CD14-positive monocyte (primary cell): ENCODE measurements around the gene LRRC7. TPM values are rescaled to one million over a fixed set of nuclear protein-coding genes. Genes with fewer than 3 reads are reported as not detected.

Experiments used
- DNase-seq, 3 donors: peaks; one replicate each; pipeline ENCODE4 v3.0.0-alpha.2; 2011 to 2022
- H2AFZ ChIP-seq: 2 replicates; pipeline ENCODE4 v1.6.0; 2012; ENCODE audit warnings: mild to moderate bottlenecking, low read depth, low read length, inconsistent platforms; ENCODE audit not compliant: insufficient read depth, poor library complexity, severe bottlenecking
- H3K27ac ChIP-seq, 2 donors: 1 replicate in 1 of 2; 2 replicates in 1 of 2; pipeline ENCODE4 v1.5.1; 2012 to 2013; ENCODE audit warnings: low read length in 2 of 2, control low read depth in 1 of 2, inconsistent platforms in 1 of 2, low read depth in 1 of 2, mild to moderate bottlenecking in 1 of 2
- H3K27me3 ChIP-seq, 2 donors: one replicate each; pipeline versions ENCODE4 v1.6.0 to v1.6.1; 2011 to 2013; ENCODE audit warnings: low read length in 2 of 2; ENCODE audit not compliant: control insufficient read depth in 2 of 2, insufficient read depth in 2 of 2
- H3K36me3 ChIP-seq, 2 donors: replicated peaks in 1 of 2; 1 replicate in 1 of 2; 2 replicates in 1 of 2; pipeline versions ENCODE4 v1.5.1 to v1.6.1; 2012 to 2013; ENCODE audit warnings: low read length in 2 of 2, control low read depth in 1 of 2, inconsistent platforms in 1 of 2, mild to moderate bottlenecking in 1 of 2; ENCODE audit not compliant: insufficient read depth in 2 of 2, control insufficient read depth in 1 of 2
- H3K4me1 ChIP-seq, 2 donors: 1 replicate in 1 of 2; 2 replicates in 1 of 2; pipeline versions ENCODE4 v1.5.1 to v1.6.1; 2012 to 2013; ENCODE audit warnings: low read length in 2 of 2, control low read depth in 1 of 2, inconsistent platforms in 1 of 2, mild to moderate bottlenecking in 1 of 2, moderate library complexity in 1 of 2; ENCODE audit not compliant: insufficient read depth in 2 of 2, control insufficient read depth in 1 of 2
- H3K4me2 ChIP-seq: replicated peaks from 2 replicates; pipeline ENCODE3; 2012; ENCODE audit warnings: low read length, moderate library complexity, mild to moderate bottlenecking; ENCODE audit not compliant: poor library complexity, severe bottlenecking; ENCODE audit errors: extremely low read depth
- H3K4me3 ChIP-seq, 3 experiments: fragments of 200-600 bp in 1 of 3; sonication (generic) in 1 of 3; replicated peaks in 1 of 3; 1 replicate in 2 of 3; 2 replicates in 1 of 3; pipeline ENCODE4 v1.5.1; 2011 to 2013; ENCODE audit warnings: low read length in 3 of 3, mild to moderate bottlenecking in 3 of 3, control low read depth in 2 of 3, low read depth in 2 of 3, inconsistent platforms in 1 of 3, moderate library complexity in 1 of 3
- H3K79me2 ChIP-seq: 2 replicates; pipeline ENCODE4 v1.6.0; 2012; ENCODE audit warnings: mild to moderate bottlenecking, control low read depth, inconsistent platforms, low read length, moderate library complexity; ENCODE audit not compliant: insufficient read depth
- H3K9ac ChIP-seq: 2 replicates; pipeline ENCODE4 v1.6.0; 2017; ENCODE audit warnings: low read length, mild to moderate bottlenecking; ENCODE audit not compliant: insufficient read depth, poor library complexity, severe bottlenecking
- H3K9me3 ChIP-seq, 2 donors: replicated peaks in 1 of 2; 1 replicate in 1 of 2; 2 replicates in 1 of 2; pipeline versions ENCODE4 v1.5.1 to v1.6.1; 2012 to 2013; ENCODE audit warnings: low read length in 2 of 2, control low read depth in 1 of 2; ENCODE audit not compliant: control insufficient read depth in 1 of 2, insufficient read depth in 1 of 2
- H4K20me1 ChIP-seq: 2 replicates; pipeline ENCODE4 v1.6.0; 2012; ENCODE audit warnings: mild to moderate bottlenecking, low read length, control low read depth, moderate library complexity; ENCODE audit not compliant: insufficient read depth
- H3K27ac Mint-ChIP-seq, 7 donors: one replicate each; pipeline ENCODE4 v1.8.0; 2020; ENCODE audit warnings: mild to moderate bottlenecking in 7 of 7, mixed read lengths in 7 of 7, moderate library complexity in 6 of 7, inconsistent platforms in 2 of 7
- H3K27me3 Mint-ChIP-seq, 3 donors: one replicate each; pipeline ENCODE4 v1.8.0; 2021 to 2022; ENCODE audit warnings: low read depth in 3 of 3, mild to moderate bottlenecking in 3 of 3, mixed read lengths in 3 of 3, moderate library complexity in 3 of 3, inconsistent platforms in 1 of 3
- H3K36me3 Mint-ChIP-seq, 2 donors: one replicate each; pipeline ENCODE4 v1.8.0; 2020; ENCODE audit warnings: mixed read lengths in 2 of 2, inconsistent platforms in 1 of 2, mild to moderate bottlenecking in 1 of 2
- H3K4me1 Mint-ChIP-seq: one replicate; pipeline ENCODE4 v1.8.0; 2020; ENCODE audit warnings: mild to moderate bottlenecking, mixed read lengths
- H3K4me3 Mint-ChIP-seq, 2 donors: one replicate each; pipeline ENCODE4 v1.8.0; 2020; ENCODE audit warnings: mild to moderate bottlenecking in 2 of 2, mixed read lengths in 2 of 2, moderate library complexity in 1 of 2
- H3K9me3 Mint-ChIP-seq, 7 donors: one replicate each; pipeline ENCODE4 v1.8.0; 2020 to 2022; ENCODE audit warnings: mixed read lengths in 7 of 7, mild to moderate bottlenecking in 6 of 7, moderate library complexity in 6 of 7, inconsistent platforms in 2 of 7
- WGBS: methylation state at CpG from one replicate; pipeline ENCODE4 v1.1.5; 2013; ENCODE audit warnings: missing lambda C conversion rate; ENCODE audit not compliant: insufficient coverage; 5-methylcytosine and 5-hydroxymethylcytosine counted together
- intact Hi-C, 2 donors: fragments of 100-400 bp; cut with micrococcal nuclease; formaldehyde crosslinking; loops; one replicate each; pipeline versions ENCODE4 v1.15.0 to v1.15.1; 2023
- polyA plus RNA-seq, 3 donors: library from polyadenylated mRNA; depleted of rRNA in 1 of 3; unstranded in 2 of 3; stranded (reverse) in 1 of 3; fragments of 300-500 nt in 2 of 3; fragments of >200 nt in 1 of 3; fragmentation: Illumina TruSeq in 2 of 3; gene quantifications; 1 replicate in 2 of 3; 2 replicates in 1 of 3; pipeline ENCODE4 v1.2.3, GENCODE V29; 2012 to 2021
- TF ChIP-seq, protein P1 (sequence below): fragments of 200-600 bp; IDR thresholded peaks from one replicate; pipeline ENCODE4 v1.8.0; 2022; ENCODE audit warnings: antibody characterized with exemption, mild to moderate bottlenecking

The LRRC7 gene
- polyA plus RNA-seq, 3 donors: not detected

DNA sequence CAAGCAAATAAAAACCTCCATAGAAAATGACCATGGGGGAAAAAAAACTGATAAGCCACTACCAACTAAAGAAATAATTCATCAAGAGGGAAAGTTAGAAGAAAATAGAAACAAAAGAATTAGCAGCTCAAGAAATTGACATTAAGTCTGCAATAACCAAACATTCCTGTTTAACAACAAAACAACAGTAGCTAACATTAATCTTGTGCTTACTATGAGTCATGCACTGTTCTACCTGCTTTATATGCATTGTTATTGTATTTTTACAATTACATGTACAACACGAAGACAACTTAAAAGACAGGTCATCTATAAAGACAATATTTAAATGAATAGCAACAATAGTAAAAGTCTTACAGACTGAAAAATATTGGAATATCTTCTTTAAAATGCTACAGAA, 34.4 kb upstream of the LRRC7 start:
- H3K4me2 ChIP-seq: no peak overlapping the region
- H3K4me1 ChIP-seq: no peaks in the 10 kb centered on the region
- no CpG with 5 or more reads among the region's 1 CpG for WGBS
- no peak overlapping the region for H3K4me3 Mint-ChIP-seq
- intact Hi-C loops: no loop called here
- no peaks in the 10 kb centered on the region for H3K9me3 ChIP-seq
- H2AFZ ChIP-seq: no peak overlapping the region
- H3K4me1 Mint-ChIP-seq: no peaks in the 10 kb centered on the region
- no peaks in the 10 kb centered on the region for H3K27me3 ChIP-seq
- no peaks in the 10 kb centered on the region for H3K27me3 Mint-ChIP-seq
- no peak overlapping the region for H3K4me3 ChIP-seq
- no peak overlapping the region for H3K27ac Mint-ChIP-seq
- no peak overlapping the region for H3K9ac ChIP-seq
- peaks cover 0 to 3% (median 0%) of the 10 kb centered on the region in 7 donors for H3K9me3 Mint-ChIP-seq
- no peak overlapping the region for H3K27ac ChIP-seq
- DNase-seq: no peak
- H3K79me2 ChIP-seq: no peaks in the 10 kb centered on the region
- no peaks in the 10 kb centered on the region for H3K36me3 Mint-ChIP-seq
- TF ChIP-seq, protein P1, sequence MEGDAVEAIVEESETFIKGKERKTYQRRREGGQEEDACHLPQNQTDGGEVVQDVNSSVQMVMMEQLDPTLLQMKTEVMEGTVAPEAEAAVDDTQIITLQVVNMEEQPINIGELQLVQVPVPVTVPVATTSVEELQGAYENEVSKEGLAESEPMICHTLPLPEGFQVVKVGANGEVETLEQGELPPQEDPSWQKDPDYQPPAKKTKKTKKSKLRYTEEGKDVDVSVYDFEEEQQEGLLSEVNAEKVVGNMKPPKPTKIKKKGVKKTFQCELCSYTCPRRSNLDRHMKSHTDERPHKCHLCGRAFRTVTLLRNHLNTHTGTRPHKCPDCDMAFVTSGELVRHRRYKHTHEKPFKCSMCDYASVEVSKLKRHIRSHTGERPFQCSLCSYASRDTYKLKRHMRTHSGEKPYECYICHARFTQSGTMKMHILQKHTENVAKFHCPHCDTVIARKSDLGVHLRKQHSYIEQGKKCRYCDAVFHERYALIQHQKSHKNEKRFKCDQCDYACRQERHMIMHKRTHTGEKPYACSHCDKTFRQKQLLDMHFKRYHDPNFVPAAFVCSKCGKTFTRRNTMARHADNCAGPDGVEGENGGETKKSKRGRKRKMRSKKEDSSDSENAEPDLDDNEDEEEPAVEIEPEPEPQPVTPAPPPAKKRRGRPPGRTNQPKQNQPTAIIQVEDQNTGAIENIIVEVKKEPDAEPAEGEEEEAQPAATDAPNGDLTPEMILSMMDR: no peak
- H4K20me1 ChIP-seq: no peaks in the 10 kb centered on the region
- H3K36me3 ChIP-seq: no peaks in the 10 kb centered on the region

GRCh38 chr1:69534829-69535228, 32.9 kb upstream of the LRRC7 start:
- Histone ChIP-seq H3K27me3 (no peaks in the 10 kb centered on the region), H4K20me1 (no peaks in the 10 kb centered on the region), H3K4me3 (no peak overlapping the region), H3K9ac (no peak overlapping the region), H3K36me3 (no peaks in the 10 kb centered on the region), H2AFZ (no peak overlapping the region), H3K4me1 (no peaks in the 10 kb centered on the region), H3K9me3 (no peaks in the 10 kb centered on the region), H3K27ac (no peak overlapping the region), H3K4me2 (no peak overlapping the region), H3K79me2 (no peaks in the 10 kb centered on the region)
- no peak overlapping the region for H3K4me3 Mint-ChIP-seq
- intact Hi-C loops: no loop called here
- no peaks in the 10 kb centered on the region for H3K36me3 Mint-ChIP-seq
- no peak for DNase-seq
- peaks cover 0 to 2% (median 0%) of the 10 kb centered on the region in 3 donors for H3K27me3 Mint-ChIP-seq
- H3K9me3 Mint-ChIP-seq: peaks cover 0 to 3% (median 0%) of the 10 kb centered on the region in 7 donors
- TF ChIP-seq, protein P1: no peak
- no CpG with 5 or more reads among the region's 1 CpG for WGBS
- H3K27ac Mint-ChIP-seq: no peak overlapping the region
- no peaks in the 10 kb centered on the region for H3K4me1 Mint-ChIP-seq
